Kidney capillary endothelial cell (primary cell): ENCODE measurements around the gene GPR89A.
"Not testable (repeated sequence)": the region's sequence is repeated elsewhere in the genome, so short reads cannot be mapped to it uniquely, and the experiment has no call there.

ENCODE experiments used
- DNase-seq: peaks from one replicate; pipeline ENCODE4 v3.0.0-alpha.2; 2018; ENCODE audit warnings: low spot score

The GPR89A gene

DNA sequence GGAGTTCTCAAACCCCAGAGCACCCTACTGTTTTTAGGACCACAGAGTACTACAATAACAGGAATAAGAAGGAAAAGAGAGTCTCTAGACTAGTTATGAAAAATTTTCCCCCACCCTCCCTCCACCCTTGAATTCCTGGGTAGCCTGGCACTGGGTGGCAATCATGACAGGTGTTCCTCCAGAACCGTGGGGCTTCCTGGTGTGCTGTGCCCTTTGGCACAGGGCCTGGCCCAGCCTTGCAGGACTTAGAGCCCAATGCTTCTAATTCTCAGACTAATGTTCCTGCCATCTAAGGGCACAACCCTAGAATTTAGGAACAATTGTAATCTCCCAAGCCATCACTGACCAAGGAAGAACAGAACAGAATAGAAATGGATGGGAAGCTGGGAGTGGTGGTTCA is 110.0 kb downstream of the GPR89A start:
- DNase-seq, result no peak

DNA sequence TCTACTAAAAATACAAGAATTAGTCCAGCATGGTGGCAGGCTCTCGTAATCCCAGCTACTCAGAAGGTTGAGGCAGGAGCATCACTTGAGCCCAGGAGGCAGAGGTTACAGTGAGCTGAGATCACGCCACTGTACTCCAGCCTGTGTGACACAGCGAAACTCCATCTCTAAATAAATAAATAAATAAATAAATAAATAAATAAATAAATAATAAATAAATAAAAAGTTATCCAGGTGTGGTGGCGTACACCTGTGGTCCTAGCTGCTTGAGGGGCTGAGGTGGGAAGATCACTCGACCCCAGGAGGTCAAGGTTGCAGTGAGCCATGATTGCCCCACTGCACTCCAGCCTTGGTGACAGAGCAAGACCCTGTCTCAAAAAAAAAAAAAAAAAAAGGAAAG is 110.7 kb downstream of the GPR89A start:
- not testable (repeated sequence) for DNase-seq

DNA sequence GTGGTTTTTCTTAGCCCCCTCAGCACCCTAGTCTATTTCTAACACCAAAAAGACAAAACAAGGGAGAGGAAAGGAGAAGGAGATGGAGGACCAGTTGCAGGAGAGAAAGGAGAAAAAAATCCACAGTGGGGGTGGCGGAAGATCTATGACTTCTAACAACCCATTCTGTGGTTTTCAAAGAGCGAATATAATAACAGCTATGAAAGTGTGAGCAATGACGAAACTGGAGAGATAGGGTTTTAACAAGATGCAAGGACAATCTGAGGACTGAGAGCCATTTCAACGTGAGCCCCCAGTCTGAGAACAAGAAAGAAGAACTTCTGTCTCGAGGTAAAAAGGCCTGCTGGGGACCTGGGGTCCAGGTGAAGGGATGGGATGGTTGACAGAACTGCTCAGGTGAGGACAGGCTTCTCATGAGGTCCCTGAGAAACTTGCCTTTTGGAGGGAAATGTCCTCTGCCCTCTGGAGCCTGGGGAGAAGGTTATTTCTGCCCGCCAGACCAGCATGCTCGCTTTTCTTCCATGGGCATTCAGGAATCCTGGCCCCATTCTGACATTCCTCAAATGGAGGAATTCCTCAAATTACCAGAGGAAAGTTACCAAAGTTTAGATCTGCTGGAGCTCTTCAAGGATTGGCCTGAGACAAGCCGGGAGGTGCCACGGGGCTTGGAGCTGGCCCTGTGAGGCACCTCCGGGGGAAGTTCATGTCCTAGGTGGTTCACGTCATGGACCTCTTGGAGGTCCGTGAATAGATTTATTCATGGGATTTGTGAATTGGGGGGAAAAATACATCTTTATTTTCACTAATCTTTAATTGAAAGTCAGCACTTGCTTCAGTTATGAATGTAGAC is 111.7 kb downstream of the GPR89A start, which contains the start of gene CD160:
CD160 (plus strand) TSS at position 270 of the 850 bp plus-strand sequence. CDS start 8,829 bp downstream, outside the sequence.
- no peak for DNase-seq
